Measurements from ENCODE around the gene ZNF689.
A peak's percentile ranks its signal among the peaks of the same experiment; 100 is the strongest.
"Not testable (repeated sequence)": the region's sequence is repeated elsewhere in the genome, so short reads cannot be mapped to it uniquely, and the experiment has no call there.

ZNF689 gene

GRCh38 chr16:30609926-30610839, at the start of gene ZNF689:
Gene ZNF689 (minus strand): TSS chr16:30610389. CDS start chr16:30610041, 348 bp downstream.
- DNase-seq (ENCODE audit: low spot score) = peak; percentile 92

GRCh38 chr16:30658731-30659506, 48.7 kb upstream of the ZNF689 start:
- peak; percentile 97 for DNase-seq (ENCODE audit: low spot score)

- peak; percentile 100 for DNase-seq (ENCODE audit: low spot score)
Observed at GRCh38 chr16:30657866-30658730, 47.9 kb upstream of the ZNF689 start, which contains the start of gene FBRS. Gene FBRS (plus strand): TSS chr16:30658431. CDS start chr16:30659519, 1,088 bp downstream.

- DNase-seq (ENCODE audit: low spot score) = peak; percentile 33
Observed at GRCh38 chr16:30656974-30657865, 47.0 kb upstream of the ZNF689 start.

GRCh38 chr16:30656388-30656787, 46.2 kb upstream of the ZNF689 start:
- DNase-seq (ENCODE audit: low spot score) = no peak

- DNase-seq (ENCODE audit: low spot score) = no peak
Observed at GRCh38 chr16:30655815-30656347, 45.7 kb upstream of the ZNF689 start.

- DNase-seq (ENCODE audit: low spot score) = no peak
Observed at GRCh38 chr16:30654856-30655255, 44.7 kb upstream of the ZNF689 start.

- no peak for DNase-seq (ENCODE audit: low spot score)
Observed at GRCh38 chr16:30652718-30653117, 42.5 kb upstream of the ZNF689 start.

- no peak for DNase-seq (ENCODE audit: low spot score)
Observed at GRCh38 chr16:30652005-30652296, 41.8 kb upstream of the ZNF689 start.

GRCh38 chr16:30651124-30652004, 41.2 kb upstream of the ZNF689 start:
- peak; percentile 66 for DNase-seq (ENCODE audit: low spot score)

- peak; percentile 100 for DNase-seq (ENCODE audit: low spot score)
Observed at GRCh38 chr16:30650369-30651123, 40.4 kb upstream of the ZNF689 start, which contains the start of gene PRR14. Gene PRR14 (plus strand): TSS chr16:30650960. CDS start chr16:30651646, 686 bp downstream.

GRCh38 chr16:30649725-30650368, 39.7 kb upstream of the ZNF689 start:
- DNase-seq (ENCODE audit: low spot score) = no peak

GRCh38 chr16:30647274-30647571, 37.0 kb upstream of the ZNF689 start:
- DNase-seq (ENCODE audit: low spot score) = no peak

GRCh38 chr16:30645727-30646126, 35.5 kb upstream of the ZNF689 start:
- no peak for DNase-seq (ENCODE audit: low spot score)

- no peak for DNase-seq (ENCODE audit: low spot score)
Observed at GRCh38 chr16:30644334-30644830, 34.2 kb upstream of the ZNF689 start.

GRCh38 chr16:30641378-30641982, 31.3 kb upstream of the ZNF689 start:
- DNase-seq (ENCODE audit: low spot score) = no peak

- peak; percentile 57 for DNase-seq (ENCODE audit: low spot score)
Observed at GRCh38 chr16:30637944-30638343, 27.8 kb upstream of the ZNF689 start.

- DNase-seq (ENCODE audit: low spot score) = not testable (repeated sequence)
Observed at GRCh38 chr16:30637139-30637538, 26.9 kb upstream of the ZNF689 start.
